ENCODE data around the gene SERINC5. TPM values are rescaled to one million over a fixed set of nuclear protein-coding genes. Genes with fewer than 3 reads are reported as not detected.
"Not testable (repeated sequence)": the region's sequence is repeated elsewhere in the genome, so short reads cannot be mapped to it uniquely, and the experiment has no call there.

The SERINC5 gene
- total RNA-seq: 100 to 1,000 TPM in 4 of 9 donors, 10 to 100 TPM in 5; 25.7 to 258 (median 96.7) TPM
- polyA plus RNA-seq: 10 to 100 TPM; 14.4 to 22.7 (median 16.3) TPM
- long read RNA-seq, donor 1, full-length matches to known transcripts: 3 of 3 reads
- long read RNA-seq, donor 1, partial matches to known transcripts: 0 of 3 reads
- long read RNA-seq, donor 1, other reads (novel, unspliced or antisense): 0 of 3 reads
- long read RNA-seq, donor 2, full-length matches to known transcripts: 4 of 4 reads
- long read RNA-seq, donor 2, partial matches to known transcripts: 0 of 4 reads
- long read RNA-seq, donor 2, other reads (novel, unspliced or antisense): 0 of 4 reads
- long read RNA-seq, donor 3, full-length matches to known transcripts: 5 of 5 reads
- long read RNA-seq, donor 3, partial matches to known transcripts: 0 of 5 reads
- long read RNA-seq, donor 3, other reads (novel, unspliced or antisense): 0 of 5 reads
- long read RNA-seq, donor 4, full-length matches to known transcripts: 7 of 112 reads
- long read RNA-seq, donor 4, partial matches to known transcripts: 2 of 112 reads
- long read RNA-seq, donor 4, other reads (novel, unspliced or antisense): 103 of 112 reads
- long read RNA-seq, donor 5, full-length matches to known transcripts: 19 of 59 reads
- long read RNA-seq, donor 5, partial matches to known transcripts: 13 of 59 reads
- long read RNA-seq, donor 5, other reads (novel, unspliced or antisense): 27 of 59 reads
- long read RNA-seq, donor 6, full-length matches to known transcripts: 7 of 43 reads
- long read RNA-seq, donor 6, partial matches to known transcripts: 1 of 43 reads
- long read RNA-seq, donor 6, other reads (novel, unspliced or antisense): 35 of 43 reads
- long read RNA-seq, donor 7, full-length matches to known transcripts: 3 of 3 reads
- long read RNA-seq, donor 7, partial matches to known transcripts: 0 of 3 reads
- long read RNA-seq, donor 7, other reads (novel, unspliced or antisense): 0 of 3 reads
- long read RNA-seq, donor 8, full-length matches to known transcripts: 11 of 16 reads
- long read RNA-seq, donor 8, partial matches to known transcripts: 5 of 16 reads
- long read RNA-seq, donor 8, other reads (novel, unspliced or antisense): 0 of 16 reads
- long read RNA-seq, donor 9, full-length matches to known transcripts: 6 of 6 reads
- long read RNA-seq, donor 9, partial matches to known transcripts: 0 of 6 reads
- long read RNA-seq, donor 9, other reads (novel, unspliced or antisense): 0 of 6 reads
- long read RNA-seq, donor 10, full-length matches to known transcripts: 3 of 3 reads
- long read RNA-seq, donor 10, partial matches to known transcripts: 0 of 3 reads
- long read RNA-seq, donor 10, other reads (novel, unspliced or antisense): 0 of 3 reads

- peak; percentile 83 to 90 (median 87) for DNase-seq
- Histone ChIP-seq H3K27me3 (no peaks in the 10 kb centered on the region), H3K4me1 (replicated peaks in 1 of 2) (peaks cover 32 to 50% of the 10 kb centered on the region in 2 donors), H3K4me3 (peak within 1 kb of the TSS; percentile 62 to 83 (median 71)), H3K36me3 (replicated peaks in 1 of 2) (no peaks in the 10 kb centered on the region), H3K27ac (peak within 1 kb of the TSS; percentile 89 to 99 (median 96)), H3K9me3 (replicated peaks in 1 of 3) (no peaks in the 10 kb centered on the region)
- 0 to 4% (median 0%) methylated on average over 13 to 85 of the region's 87 CpGs for WGBS, 4 donors
- intact Hi-C loops (cut with DNase I): loop anchor here (10.0 kb wide), 2 partner anchors 81 to 121 kb away; no protein-coding TSS in a partner anchor
- TF ChIP-seq POLR2A (IDR thresholded peaks at IDR 0.05): peak; percentile 88 to 94
- TF ChIP-seq, protein P1, sequence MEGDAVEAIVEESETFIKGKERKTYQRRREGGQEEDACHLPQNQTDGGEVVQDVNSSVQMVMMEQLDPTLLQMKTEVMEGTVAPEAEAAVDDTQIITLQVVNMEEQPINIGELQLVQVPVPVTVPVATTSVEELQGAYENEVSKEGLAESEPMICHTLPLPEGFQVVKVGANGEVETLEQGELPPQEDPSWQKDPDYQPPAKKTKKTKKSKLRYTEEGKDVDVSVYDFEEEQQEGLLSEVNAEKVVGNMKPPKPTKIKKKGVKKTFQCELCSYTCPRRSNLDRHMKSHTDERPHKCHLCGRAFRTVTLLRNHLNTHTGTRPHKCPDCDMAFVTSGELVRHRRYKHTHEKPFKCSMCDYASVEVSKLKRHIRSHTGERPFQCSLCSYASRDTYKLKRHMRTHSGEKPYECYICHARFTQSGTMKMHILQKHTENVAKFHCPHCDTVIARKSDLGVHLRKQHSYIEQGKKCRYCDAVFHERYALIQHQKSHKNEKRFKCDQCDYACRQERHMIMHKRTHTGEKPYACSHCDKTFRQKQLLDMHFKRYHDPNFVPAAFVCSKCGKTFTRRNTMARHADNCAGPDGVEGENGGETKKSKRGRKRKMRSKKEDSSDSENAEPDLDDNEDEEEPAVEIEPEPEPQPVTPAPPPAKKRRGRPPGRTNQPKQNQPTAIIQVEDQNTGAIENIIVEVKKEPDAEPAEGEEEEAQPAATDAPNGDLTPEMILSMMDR (IDR thresholded peaks at IDR 0.05): peak in 1 of 6 experiments; percentile 11
Observed at GRCh38 chr5:80255811-80256712, at the start of gene SERINC5. Gene SERINC5 (minus strand): TSS chr5:80256048. CDS start chr5:80255922, 126 bp downstream.

DNA sequence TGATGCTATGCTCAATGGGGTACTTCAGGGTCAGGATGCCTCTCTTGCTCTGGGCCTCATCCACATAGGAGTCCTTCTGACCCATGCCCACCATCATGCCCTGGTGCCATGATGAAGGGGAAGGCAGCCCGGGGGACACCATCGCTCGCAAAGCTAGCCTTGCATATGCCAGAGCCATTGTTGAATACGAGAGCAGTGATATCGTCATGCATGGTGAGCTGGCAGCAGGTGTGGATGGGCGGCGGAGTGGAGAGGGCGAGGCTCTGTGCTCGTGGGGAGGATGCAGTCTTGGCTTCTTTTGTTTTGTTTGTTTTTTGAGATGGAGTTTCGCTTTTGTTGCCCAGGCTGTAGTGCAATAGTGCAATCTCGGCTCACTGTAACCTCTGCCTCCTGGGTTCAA, 46.8 kb upstream of the SERINC5 start:
- intact Hi-C loops (cut with DNase I): no loop called here
- 92 to 97% (median 94%) methylated on average over 11 of the region's 11 CpGs for WGBS, 4 donors
- H3K27ac ChIP-seq: no peak overlapping the region
- H3K4me3 ChIP-seq: no peak overlapping the region
- H3K27me3 ChIP-seq: no peaks in the 10 kb centered on the region
- no peaks in the 10 kb centered on the region for H3K4me1 ChIP-seq (replicated peaks in 1 of 2)
- H3K9me3 ChIP-seq (replicated peaks in 1 of 3): no peaks in the 10 kb centered on the region
- DNase-seq: no peak
- TF ChIP-seq, protein P1 (IDR thresholded peaks at IDR 0.05): no peak
- TF ChIP-seq POLR2A (IDR thresholded peaks at IDR 0.05): no peak
- H3K36me3 ChIP-seq (replicated peaks in 1 of 2): no peaks in the 10 kb centered on the region

DNA sequence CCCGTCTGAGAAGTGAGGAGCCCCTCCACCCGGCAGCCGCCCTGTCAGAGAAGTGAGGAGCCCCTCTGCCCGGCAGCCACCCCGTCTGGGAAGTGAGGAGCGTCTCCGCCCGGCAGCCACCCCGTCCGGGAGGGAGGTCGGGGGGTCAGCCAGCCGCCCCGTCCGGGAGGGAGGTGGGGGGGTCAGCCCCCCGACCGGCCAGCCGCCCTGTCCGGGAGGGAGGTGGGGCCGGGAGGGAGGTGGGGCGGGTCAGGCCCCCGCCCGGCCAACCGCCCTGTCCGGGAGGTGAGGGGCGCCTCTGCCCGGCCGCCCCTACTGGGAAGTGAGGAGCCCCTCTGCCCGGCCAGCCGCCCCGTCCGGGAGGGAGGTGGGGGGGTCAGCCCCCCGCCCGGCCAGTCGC, 45.5 kb upstream of the SERINC5 start:
- H3K36me3 ChIP-seq (replicated peaks in 1 of 2); intact Hi-C loops (cut with DNase I); H3K4me3 ChIP-seq; H3K9me3 ChIP-seq (replicated peaks in 1 of 3); H3K27ac ChIP-seq; H3K27me3 ChIP-seq; DNase-seq; H3K4me1 ChIP-seq (replicated peaks in 1 of 2): not testable (repeated sequence)
- WGBS, 4 donors: 92 to 93% methylated on average over 11 to 23 of the region's 34 CpGs; no CpG with 5 or more reads in 2 of the 4 donors

DNA sequence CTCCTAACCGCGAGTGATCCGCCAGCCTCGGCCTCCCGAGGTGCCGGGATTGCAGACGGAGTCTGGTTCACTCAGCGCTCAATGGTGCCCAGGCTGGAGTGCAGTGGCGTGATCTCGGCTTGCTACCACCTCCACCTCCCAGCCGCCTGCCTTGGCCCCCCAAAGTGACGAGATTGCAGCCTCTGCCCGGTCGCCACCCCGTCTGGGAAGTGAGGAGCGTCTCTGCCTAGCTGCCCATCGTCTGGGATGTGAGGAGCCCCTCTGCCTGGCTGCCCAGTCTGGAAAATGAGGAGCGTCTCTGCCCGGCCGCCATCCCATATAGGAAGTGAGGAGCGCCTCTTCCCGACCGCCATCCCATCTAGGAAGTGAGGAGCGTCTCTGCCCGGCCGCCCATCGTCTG, 44.9 kb upstream of the SERINC5 start:
- H3K9me3 ChIP-seq (replicated peaks in 1 of 3); H3K4me1 ChIP-seq (replicated peaks in 1 of 2); H3K4me3 ChIP-seq; DNase-seq; H3K27ac ChIP-seq; H3K27me3 ChIP-seq; H3K36me3 ChIP-seq (replicated peaks in 1 of 2); intact Hi-C loops (cut with DNase I): not testable (repeated sequence)
- WGBS, 4 donors: 93 to 100% (median 95%) methylated on average over 1 to 18 of the region's 27 CpGs

All from adrenal gland (tissue), 19 donors.